Epithelial cell of proximal tubule (primary cell): ENCODE results near the gene TFF1. TPM values are rescaled to one million over a fixed set of nuclear protein-coding genes. Genes with fewer than 3 reads are reported as not detected.

Source experiments
- DNase-seq: peaks from one replicate; pipeline ENCODE4 v3.0.0-alpha.2; 2011; ENCODE audit warnings: low read depth
- H3K4me3 ChIP-seq: 2 replicates; pipeline ENCODE4 v1.5.1; 2011; ENCODE audit warnings: low read depth, mild to moderate bottlenecking, low read length
- total RNA-seq: library from RNA; depleted of rRNA; stranded (reverse); fragments of >200 nt; gene quantifications from 2 replicates; pipeline ENCODE4 v1.2.3, GENCODE V29; 2015
- TF ChIP-seq, protein P1 (sequence below): conservative IDR thresholded peaks from 2 replicates; pipeline ENCODE4 v1.5.1; 2012; ENCODE audit warnings: low read depth, mild to moderate bottlenecking, low read length

Gene TFF1
- total RNA-seq, 1 donor from 2014 or later = not detected

- TF ChIP-seq, protein P1, sequence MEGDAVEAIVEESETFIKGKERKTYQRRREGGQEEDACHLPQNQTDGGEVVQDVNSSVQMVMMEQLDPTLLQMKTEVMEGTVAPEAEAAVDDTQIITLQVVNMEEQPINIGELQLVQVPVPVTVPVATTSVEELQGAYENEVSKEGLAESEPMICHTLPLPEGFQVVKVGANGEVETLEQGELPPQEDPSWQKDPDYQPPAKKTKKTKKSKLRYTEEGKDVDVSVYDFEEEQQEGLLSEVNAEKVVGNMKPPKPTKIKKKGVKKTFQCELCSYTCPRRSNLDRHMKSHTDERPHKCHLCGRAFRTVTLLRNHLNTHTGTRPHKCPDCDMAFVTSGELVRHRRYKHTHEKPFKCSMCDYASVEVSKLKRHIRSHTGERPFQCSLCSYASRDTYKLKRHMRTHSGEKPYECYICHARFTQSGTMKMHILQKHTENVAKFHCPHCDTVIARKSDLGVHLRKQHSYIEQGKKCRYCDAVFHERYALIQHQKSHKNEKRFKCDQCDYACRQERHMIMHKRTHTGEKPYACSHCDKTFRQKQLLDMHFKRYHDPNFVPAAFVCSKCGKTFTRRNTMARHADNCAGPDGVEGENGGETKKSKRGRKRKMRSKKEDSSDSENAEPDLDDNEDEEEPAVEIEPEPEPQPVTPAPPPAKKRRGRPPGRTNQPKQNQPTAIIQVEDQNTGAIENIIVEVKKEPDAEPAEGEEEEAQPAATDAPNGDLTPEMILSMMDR = no peak
- no peak overlapping the region for H3K4me3 ChIP-seq
- no peak for DNase-seq
These were observed 8.1 kb downstream of the TFF1 start for GRCh38 chr21:42358261-42358660.

DNA sequence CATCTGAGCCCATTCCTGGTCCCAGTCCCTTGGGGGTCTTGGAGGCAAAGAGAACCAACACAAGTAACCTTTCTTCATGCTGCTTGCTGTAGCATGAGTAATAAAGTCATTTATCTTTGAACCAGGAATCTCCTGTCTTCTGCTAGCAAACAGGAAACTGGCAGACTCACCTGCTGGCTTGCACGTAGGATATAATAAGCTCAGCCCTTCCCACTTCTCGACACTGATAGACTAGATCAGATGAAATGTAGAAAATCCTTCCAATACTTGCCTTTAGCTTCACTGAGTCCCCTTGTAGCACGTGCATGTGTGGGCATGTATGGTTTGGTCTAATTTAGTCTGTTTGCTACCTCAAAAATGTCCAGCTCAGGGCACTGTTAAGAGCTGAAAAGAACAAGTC, 9.0 kb downstream of the TFF1 start:
- no peak for DNase-seq
- H3K4me3 ChIP-seq = no peak overlapping the region
- TF ChIP-seq, protein P1 = no peak

DNA sequence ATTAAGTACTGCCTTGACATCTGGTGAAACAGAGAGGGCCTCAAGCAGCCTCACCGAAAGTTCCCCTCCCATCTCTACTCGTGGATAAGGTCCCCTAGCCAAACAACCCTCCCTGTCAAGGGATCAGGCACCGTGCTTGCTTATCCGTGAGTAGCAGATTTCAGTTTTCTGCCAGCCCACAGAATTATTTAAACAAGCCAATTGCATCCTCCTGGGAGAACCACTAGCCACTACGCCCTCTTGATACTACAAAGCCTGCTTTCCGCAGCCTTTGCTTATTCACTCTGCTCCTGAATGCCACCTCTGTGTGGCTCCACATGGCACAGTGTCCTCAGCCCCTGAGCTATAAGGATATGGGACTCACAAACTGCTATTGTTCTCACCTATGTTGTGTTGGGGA, 9.7 kb downstream of the TFF1 start:
- DNase-seq = no peak
- TF ChIP-seq, protein P1 = no peak
- H3K4me3 ChIP-seq = no peak overlapping the region

DNA sequence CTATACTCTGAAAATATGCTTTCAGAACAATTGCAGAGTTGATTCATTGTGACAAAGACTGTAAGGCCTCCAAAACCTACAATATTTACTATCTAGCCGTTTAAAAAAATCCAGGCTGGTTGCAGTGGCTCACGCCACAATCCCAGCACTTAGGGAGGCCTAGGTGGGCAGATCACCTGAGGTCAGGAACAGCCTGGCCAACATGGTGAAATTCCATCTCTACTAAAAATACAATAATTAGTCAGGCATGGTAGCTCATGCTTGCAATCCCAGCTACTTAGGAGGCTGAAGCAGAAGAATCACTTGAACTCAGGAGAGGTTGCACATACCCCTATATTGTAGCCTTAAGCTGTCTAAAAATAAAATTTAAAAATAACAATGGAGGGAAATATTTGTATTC, 10.3 kb downstream of the TFF1 start:
- no peak for DNase-seq
- H3K4me3 ChIP-seq = no peak overlapping the region
- TF ChIP-seq, protein P1 = no peak

- H3K4me3 ChIP-seq = no peak overlapping the region
- TF ChIP-seq, protein P1 = no peak
- no peak for DNase-seq
These were observed 12.7 kb downstream of the TFF1 start for GRCh38 chr21:42353623-42354022.

DNA sequence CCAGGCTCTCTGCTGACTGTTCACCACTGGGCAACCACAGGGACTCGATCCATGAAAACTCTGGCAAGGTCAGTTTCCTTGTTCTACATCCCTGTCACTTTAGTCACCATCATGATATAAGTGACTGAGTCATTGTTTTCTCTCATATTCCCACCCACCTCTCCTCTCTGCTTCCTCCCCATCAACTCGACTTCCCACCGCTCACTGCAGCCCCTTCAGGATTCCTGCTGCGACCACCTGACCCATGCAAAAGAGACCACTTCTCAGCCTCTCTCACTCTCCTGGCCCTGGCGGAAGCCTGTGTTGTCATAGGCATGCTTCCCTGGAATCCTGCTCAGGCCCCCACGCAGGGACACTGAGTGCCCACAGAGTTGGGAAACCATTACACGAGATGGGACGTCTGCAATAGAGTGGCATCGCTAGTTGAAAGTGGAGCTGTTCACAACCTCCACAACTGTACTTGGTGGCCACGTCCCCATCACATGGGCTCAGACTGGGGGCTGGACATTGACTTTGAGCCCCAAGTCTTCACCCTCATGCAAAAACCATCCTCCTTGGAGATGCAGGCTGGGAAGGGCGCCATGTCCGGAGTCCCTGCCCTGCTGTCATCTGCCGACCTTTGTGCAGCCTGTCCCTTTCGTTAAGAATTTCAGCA, 13.8 kb downstream of the TFF1 start:
- no peak overlapping the region for H3K4me3 ChIP-seq
- no peak for DNase-seq
- TF ChIP-seq, protein P1 = no peak
